K562 (cell line): ENCODE data around the gene GPSM3. TPM values are rescaled to one million over a fixed set of nuclear protein-coding genes. Genes with fewer than 3 reads are reported as not detected.

Source experiments
- CBFA2T3 ChIP-seq: fragments of 450-650 bp; IDR thresholded peaks from 2 replicates; pipeline ENCODE4 v1.6.1; 2017
- CTBP1 ChIP-seq: fragments of 450-650 bp; IDR thresholded peaks from 2 replicates; pipeline ENCODE4 v1.6.1; 2016; ENCODE audit warnings: borderline replicate concordance
- E2F8 ChIP-seq: fragments of 450-650 bp; IDR thresholded peaks from 2 replicates; pipeline ENCODE4 v1.7.1; 2018; ENCODE audit warnings: mild to moderate bottlenecking, low read depth; ENCODE audit not compliant: partially characterized antibody
- ESRRA ChIP-seq: fragments of 450-650 bp; IDR thresholded peaks from 2 replicates; pipeline ENCODE4 v1.6.1; 2014; ENCODE audit warnings: low read depth, mild to moderate bottlenecking, moderate library complexity, borderline replicate concordance
- ETS1 ChIP-seq: conservative IDR thresholded peaks from 2 replicates; pipeline ENCODE4 v1.6.1; 2011; ENCODE audit warnings: low read depth, mild to moderate bottlenecking, low read length; ENCODE audit not compliant: control insufficient read depth
- HDAC3 ChIP-seq: fragments of 450-650 bp; IDR thresholded peaks from 2 replicates; pipeline ENCODE4 v1.6.1; 2018; ENCODE audit warnings: borderline replicate concordance, mild to moderate bottlenecking, moderate library complexity; ENCODE audit not compliant: partially characterized antibody
- MNT ChIP-seq, 2 experiments: fragments of 450-650 bp; conservative IDR thresholded peaks; 2 replicates each; pipeline ENCODE4 v1.6.1; 2017; ENCODE audit warnings: mild to moderate bottlenecking in 2 of 2, moderate library complexity in 2 of 2
- MTA3 ChIP-seq: fragments of 450-650 bp; formaldehyde crosslinking; IDR thresholded peaks from 2 replicates; pipeline ENCODE4 v1.6.1; 2017; ENCODE audit warnings: mild to moderate bottlenecking, borderline replicate concordance
- PHF21A ChIP-seq: fragments of 450-650 bp; IDR thresholded peaks from 2 replicates; pipeline ENCODE4 v1.6.1; 2017; ENCODE audit warnings: low read depth, borderline replicate concordance
- PHF8 ChIP-seq: fragments of 200-600 bp; sonication (generic); IDR thresholded peaks from 2 replicates; pipeline ENCODE4 v1.6.1; 2012; ENCODE audit warnings: mixed run types, mild to moderate bottlenecking, inconsistent platforms, low read length, moderate library complexity, borderline replicate concordance
- POLR2G ChIP-seq: fragments of 200-400 bp; formaldehyde crosslinking; IDR thresholded peaks from 2 replicates; pipeline ENCODE4 v1.6.1; 2017; ENCODE audit warnings: low read depth, mild to moderate bottlenecking, antibody characterized with exemption, low read length, moderate library complexity
- SAP30 ChIP-seq: fragments of 200-600 bp; sonication (generic); IDR thresholded peaks from 2 replicates; pipeline ENCODE4 v1.6.1; 2012; ENCODE audit warnings: borderline replicate concordance, low read depth, mild to moderate bottlenecking, moderate library complexity, low read length, control low read depth, inconsistent platforms; ENCODE audit not compliant: insufficient read depth, poor library complexity, severe bottlenecking
- SMAD1 ChIP-seq: fragments of 150-350 bp; IDR thresholded peaks from 2 replicates; pipeline ENCODE4 v1.6.1; 2014; ENCODE audit warnings: low read length, low read depth; ENCODE audit not compliant: partially characterized antibody
- SMARCE1 ChIP-seq: fragments of 450-650 bp; IDR thresholded peaks from 2 replicates; pipeline ENCODE4 v1.7.1; 2016; ENCODE audit warnings: mild to moderate bottlenecking
- STAT5A ChIP-seq: IDR thresholded peaks from 2 replicates; pipeline ENCODE4 v1.6.1; 2012; ENCODE audit warnings: low read length, inconsistent platforms, borderline replicate concordance
- THRB ChIP-seq: fragments of 450-650 bp; formaldehyde crosslinking; conservative IDR thresholded peaks from 2 replicates; pipeline ENCODE4 v1.4.0; 2022; ENCODE audit warnings: mild to moderate bottlenecking, missing genetic modification characterization
- ZNF740 ChIP-seq, 3 experiments: fragments of 200-800 bp in 1 of 3; sonication (Bioruptor generic) in 1 of 3; sonication (generic) in 1 of 3; formaldehyde crosslinking in 1 of 3; IDR thresholded peaks; 2 replicates each; pipeline versions ENCODE4 v1.6.1 to v1.8.0; 2016 to 2022; ENCODE audit warnings: mild to moderate bottlenecking in 2 of 3, missing compliant biosample characterization in 2 of 3, missing genetic modification characterization in 2 of 3, missing genetic modification reagents in 1 of 3
- polyA plus RNA-seq, 8 experiments: library from polyadenylated mRNA; depleted of rRNA in 4 of 8; stranded (reverse) in 5 of 8; unstranded in 3 of 8; fragments of >200 nt; fragmentation: Nextera tagmentation in 2 of 8; fragmentation: Illumina TruSeq in 1 of 8; extraction: Ambion mirVana in 2 of 8; extraction: Trizol in 1 of 8; gene quantifications; 2 replicates each; pipeline versions ENCODE4 v1.2.1 to v1.2.3, GENCODE V29; 2011 to 2014; ENCODE audit warnings: inconsistent platforms in 1 of 8, missing spikeins in 1 of 8
- total RNA-seq, 7 experiments: library from RNA; depleted of rRNA in 6 of 7; stranded (reverse); fragments of >200 nt in 6 of 7; fragmentation: Illumina TruSeq in 2 of 7; extraction: Trizol in 2 of 7; gene quantifications; 2 replicates each; pipeline versions ENCODE4 v1.2.1 to v1.2.3, GENCODE V29; 2011 to 2021; ENCODE audit warnings: low replicate concordance in 1 of 7

The GPSM3 gene
- total and polyA plus RNA-seq, 9 of the 15 experiments (the other 6 are each of a cell fraction or from before 2014, with no cell fraction given): 5.3 to 42.6 (median 24.4) TPM

- peak; percentile 59; the same call in 1 of the 2 replicates for TF ChIP-seq PHF8
- TF ChIP-seq SAP30: peak; percentile 12
- TF ChIP-seq ETS1: peak; percentile 35; the same call in 1 of the 2 replicates
- TF ChIP-seq SMARCE1: peak; percentile 86
- peak; percentile 67 for TF ChIP-seq SMAD1
- peak; percentile 50 to 61; a peak in 2 of 4 replicates for TF ChIP-seq MNT (conservative IDR thresholded peaks at IDR 0.05)
- peak; percentile 38; the same call in 1 of the 2 replicates for TF ChIP-seq CTBP1
- TF ChIP-seq PHF21A: 0 out of 2 replicates have a peak, but pooled peaks have one; percentile 21
- peak; percentile 69 for TF ChIP-seq E2F8
- peak; percentile 52; the same call in 1 of the 2 replicates for TF ChIP-seq POLR2G
- TF ChIP-seq THRB (CRISPR knock-in tag): peak; percentile 95
- TF ChIP-seq ESRRA: 0 out of 2 replicates have a peak, but pooled peaks have one; percentile 27
- TF ChIP-seq CBFA2T3: 0 out of 2 replicates have a peak, but pooled peaks have one; percentile 14
- TF ChIP-seq MTA3: peak; percentile 58; the same call in 1 of the 2 replicates
- TF ChIP-seq STAT5A: no peak
- TF ChIP-seq HDAC3: peak; percentile 18
- TF ChIP-seq ZNF740 (CRISPR knock-in tag; IDR thresholded peaks at IDR 0.05): peak; percentile 90
- peak in 1 of 2 experiments; percentile 94; a peak in 2 of 4 replicates for TF ChIP-seq ZNF740 (tag; IDR thresholded peaks at IDR 0.05)
Observed at GRCh38 chr6:32190054-32190851, 2.2 kb downstream of the GPSM3 start, which contains the start of gene PBX2 (continued).
